ENCODE data around the gene KCP. TPM values are rescaled to one million over a fixed set of nuclear protein-coding genes. Genes with fewer than 3 reads are reported as not detected.
"Not testable (repeated sequence)": the region's sequence is repeated elsewhere in the genome, so short reads cannot be mapped to it uniquely, and the experiment has no call there.

KCP gene
- total RNA-seq, 2 donors from 2014 or later: 0.21 TPM; not detected in 1

DNA sequence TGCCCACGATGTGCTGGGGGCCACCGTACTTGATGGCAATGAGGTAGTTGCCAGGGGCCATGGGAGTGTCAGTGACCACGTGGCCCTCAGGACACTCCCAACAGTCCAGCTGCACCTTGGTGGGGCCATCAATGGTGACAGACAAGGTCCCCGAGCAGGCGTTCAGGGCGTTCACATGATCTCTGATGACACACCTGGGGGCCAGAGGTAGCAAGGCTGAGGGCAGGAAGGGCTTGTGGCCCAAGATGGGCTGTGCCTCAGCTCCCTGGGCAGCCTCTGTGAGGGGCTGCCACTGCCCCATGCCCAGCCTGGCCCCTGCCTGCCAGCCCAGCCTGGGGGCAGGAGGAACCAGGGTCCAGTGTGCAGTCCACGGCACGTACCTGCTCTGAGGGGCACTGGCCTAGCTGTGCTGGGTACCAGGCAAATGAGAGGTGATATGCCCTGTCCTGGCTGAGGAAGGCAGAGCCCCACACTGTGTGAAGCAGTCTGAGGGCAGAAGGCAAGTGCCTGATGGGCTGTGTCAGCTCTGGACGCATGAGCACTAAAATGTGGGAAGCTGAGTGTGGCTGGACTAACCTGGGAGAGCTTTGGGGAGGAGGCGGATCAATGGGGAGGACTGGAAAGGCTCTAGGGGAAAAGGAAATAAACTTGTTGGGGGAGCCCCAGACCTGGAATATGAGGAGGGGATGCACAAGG is 3.5 kb upstream of the KCP start:
- Mint-ChIP-seq H3K27me3 (ENCODE audit: low read depth) (peaks cover 64% of the 10 kb centered on the region), H3K36me3 (ENCODE audit: insufficient read depth in 2 of 2) (no peaks in the 10 kb centered on the region), H3K27ac (no peak overlapping the region), H3K9me3 (no peaks in the 10 kb centered on the region), H3K4me1 (ENCODE audit: low read depth) (peaks cover 20% of the 10 kb centered on the region), H3K4me3 (peak overlapping the region; percentile 28 to 69)
- ATAC-seq (replicated peaks in 1 of 2) (no peak), DNase-seq (no peak)

- not testable (repeated sequence) for H3K9me3 Mint-ChIP-seq
These were observed 2.4 kb upstream of the KCP start for GRCh38 chr7:128912709-128913495.

GRCh38 chr7:128912281-128912680 is 1.8 kb upstream of the KCP start:
- H3K27me3 Mint-ChIP-seq (ENCODE audit: low read depth): peaks cover 48% of the 10 kb centered on the region

More at GRCh38 chr7:128912709-128913495, 2.4 kb upstream of the KCP start:
- peaks cover 54% of the 10 kb centered on the region for H3K27me3 Mint-ChIP-seq (ENCODE audit: low read depth)
- ATAC-seq (replicated peaks in 1 of 2); H3K36me3 Mint-ChIP-seq (ENCODE audit: insufficient read depth in 2 of 2); H3K27ac Mint-ChIP-seq; H3K4me3 Mint-ChIP-seq; DNase-seq: not testable (repeated sequence)
- peaks cover 20% of the 10 kb centered on the region for H3K4me1 Mint-ChIP-seq (ENCODE audit: low read depth)

GRCh38 chr7:128911423-128912031 is 1.0 kb upstream of the KCP start:
- H3K9me3 Mint-ChIP-seq: no peaks in the 10 kb centered on the region
- H3K27me3 Mint-ChIP-seq (ENCODE audit: low read depth): peaks cover 41% of the 10 kb centered on the region
- no peak overlapping the region for H3K27ac Mint-ChIP-seq
- DNase-seq (no peak), ATAC-seq (replicated peaks in 1 of 2) (no peak)
- peaks cover 20% of the 10 kb centered on the region for H3K4me1 Mint-ChIP-seq (ENCODE audit: low read depth)
- H3K4me3 Mint-ChIP-seq: no peak overlapping the region
- no peaks in the 10 kb centered on the region for H3K36me3 Mint-ChIP-seq (ENCODE audit: insufficient read depth in 2 of 2)

More at GRCh38 chr7:128912281-128912680, 1.8 kb upstream of the KCP start:
- DNase-seq (no peak), ATAC-seq (replicated peaks in 1 of 2) (no peak)
- Mint-ChIP-seq H3K9me3 (no peaks in the 10 kb centered on the region), H3K4me1 (ENCODE audit: low read depth) (peaks cover 20% of the 10 kb centered on the region), H3K27ac (no peak overlapping the region), H3K4me3 (no peak overlapping the region), H3K36me3 (ENCODE audit: insufficient read depth in 2 of 2) (no peaks in the 10 kb centered on the region)

- H3K27ac Mint-ChIP-seq: no peak overlapping the region
- ATAC-seq (replicated peaks in 1 of 2): no peak
- no peak for DNase-seq
- no peaks in the 10 kb centered on the region for H3K36me3 Mint-ChIP-seq (ENCODE audit: insufficient read depth in 2 of 2)
- peaks cover 37% of the 10 kb centered on the region for H3K27me3 Mint-ChIP-seq (ENCODE audit: low read depth)
- H3K9me3 Mint-ChIP-seq: no peaks in the 10 kb centered on the region
- peaks cover 14% of the 10 kb centered on the region for H3K4me1 Mint-ChIP-seq (ENCODE audit: low read depth)
- no peak overlapping the region for H3K4me3 Mint-ChIP-seq
These were observed 612 bp downstream of the KCP start for GRCh38 chr7:128909625-128910568.

GRCh38 chr7:128908750-128909624 is 1.5 kb downstream of the KCP start:
- no peaks in the 10 kb centered on the region for H3K9me3 Mint-ChIP-seq
- no peak overlapping the region for H3K27ac Mint-ChIP-seq
- DNase-seq (no peak), ATAC-seq (replicated peaks in 1 of 2) (no peak)
- peaks cover 8% of the 10 kb centered on the region for H3K4me1 Mint-ChIP-seq (ENCODE audit: low read depth)
- H3K27me3 Mint-ChIP-seq (ENCODE audit: low read depth): peaks cover 31% of the 10 kb centered on the region
- no peaks in the 10 kb centered on the region for H3K36me3 Mint-ChIP-seq (ENCODE audit: insufficient read depth in 2 of 2)
- no peak overlapping the region for H3K4me3 Mint-ChIP-seq

DNA sequence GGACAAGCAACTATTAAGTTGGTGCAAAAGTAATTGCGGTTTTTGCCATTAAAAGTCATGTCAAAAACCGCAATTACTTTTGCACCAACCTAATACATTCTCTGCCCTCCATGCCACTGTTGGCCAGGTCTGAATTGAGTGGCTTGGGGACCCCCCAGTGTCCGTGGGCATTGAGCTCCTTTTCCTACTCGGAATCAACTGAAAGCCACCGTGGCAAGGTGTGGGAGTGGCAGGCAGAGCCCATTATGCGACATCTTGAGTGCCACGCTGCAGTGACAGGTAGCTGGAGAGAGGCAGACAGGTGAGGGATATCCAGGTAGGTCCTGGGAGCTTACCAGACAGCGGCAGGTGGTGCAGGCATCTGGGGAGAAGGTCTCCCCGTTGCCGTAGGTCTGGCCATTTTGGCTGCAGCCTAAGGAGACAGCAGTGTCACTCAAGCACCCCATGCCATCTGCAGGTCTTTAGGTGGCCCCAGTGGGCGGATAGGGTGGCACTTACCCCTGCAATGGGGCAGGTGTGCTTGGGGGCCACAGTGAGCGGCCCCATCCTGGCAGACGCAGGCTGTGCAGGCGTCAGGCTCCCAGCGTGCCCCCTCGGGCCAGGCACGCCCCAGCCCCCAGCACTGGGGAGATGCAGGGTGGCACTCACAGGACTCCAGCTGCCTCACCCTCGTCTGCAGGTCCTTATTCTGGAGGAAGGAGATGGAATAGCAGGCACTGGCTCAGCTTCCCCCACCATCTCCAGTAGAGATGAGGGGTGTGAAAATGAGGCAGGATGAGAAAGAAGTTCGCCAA is 3.5 kb downstream of the KCP start:
- no peak for ATAC-seq (replicated peaks in 1 of 2)
- peaks cover 27% of the 10 kb centered on the region for H3K27me3 Mint-ChIP-seq (ENCODE audit: low read depth)
- DNase-seq: no peak
- no peaks in the 10 kb centered on the region for H3K36me3 Mint-ChIP-seq (ENCODE audit: insufficient read depth in 2 of 2)
- H3K9me3 Mint-ChIP-seq: no peaks in the 10 kb centered on the region
- H3K4me3 Mint-ChIP-seq: no peak overlapping the region
- H3K4me1 Mint-ChIP-seq (ENCODE audit: low read depth): peaks cover 8% of the 10 kb centered on the region
- H3K27ac Mint-ChIP-seq: no peak overlapping the region

- Mint-ChIP-seq H3K27me3 (ENCODE audit: low read depth) (peaks cover 28% of the 10 kb centered on the region), H3K4me3 (no peak overlapping the region), H3K36me3 (ENCODE audit: insufficient read depth in 2 of 2) (no peaks in the 10 kb centered on the region), H3K27ac (no peak overlapping the region), H3K9me3 (no peaks in the 10 kb centered on the region), H3K4me1 (ENCODE audit: low read depth) (peaks cover 5% of the 10 kb centered on the region)
- ATAC-seq (replicated peaks in 1 of 2) (no peak), DNase-seq (no peak)
These were observed 4.3 kb downstream of the KCP start for GRCh38 chr7:128906001-128906765.

- no peaks in the 10 kb centered on the region for H3K36me3 Mint-ChIP-seq (ENCODE audit: insufficient read depth in 2 of 2)
- H3K27ac Mint-ChIP-seq: no peak overlapping the region
- peak in 1 of 2 donors; percentile 47 for DNase-seq
- H3K27me3 Mint-ChIP-seq (ENCODE audit: low read depth): peaks cover 17% of the 10 kb centered on the region
- no peaks in the 10 kb centered on the region for H3K9me3 Mint-ChIP-seq
- peak; percentile 72 to 75 for ATAC-seq (replicated peaks in 1 of 2)
- no peak overlapping the region for H3K4me3 Mint-ChIP-seq
- H3K4me1 Mint-ChIP-seq (ENCODE audit: low read depth): no peaks in the 10 kb centered on the region
These were observed 5.9 kb downstream of the KCP start for GRCh38 chr7:128904381-128905197.

DNA sequence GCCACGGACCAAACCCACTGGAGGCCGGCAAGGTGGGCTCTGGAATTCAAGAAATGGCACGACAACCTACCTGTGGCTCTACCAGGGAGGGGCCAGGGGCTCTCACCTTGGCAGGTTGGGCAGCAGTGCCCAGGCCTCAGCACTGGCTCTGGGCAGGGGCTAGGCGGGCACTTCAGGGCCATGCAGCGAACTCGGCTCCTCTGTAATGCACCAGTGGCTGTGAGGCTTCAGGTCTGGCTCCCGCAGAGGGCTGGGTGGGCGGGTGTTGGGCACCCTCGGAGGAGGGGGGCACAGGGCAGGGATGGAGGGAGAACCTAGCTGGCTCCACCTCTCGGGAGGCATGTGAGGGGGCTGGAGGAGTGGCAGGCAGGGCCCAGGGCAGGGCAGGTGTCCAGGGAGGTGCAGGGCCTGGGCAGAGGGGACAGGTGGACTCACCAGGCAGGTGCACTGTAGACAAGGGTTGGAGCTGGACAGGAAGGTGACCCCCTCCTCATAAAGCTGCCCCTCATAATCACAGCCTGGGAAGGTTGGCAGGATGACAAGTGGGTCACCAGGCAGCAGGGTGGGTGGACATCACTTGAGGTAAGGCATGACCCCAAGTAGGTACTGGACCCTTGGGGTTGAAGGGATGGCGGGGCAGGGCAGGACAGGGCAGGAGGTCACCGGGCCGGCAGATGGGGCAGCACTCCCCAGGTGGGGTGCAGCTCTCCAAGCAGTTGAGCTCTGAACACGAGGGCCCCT is 6.7 kb downstream of the KCP start:
- ATAC-seq (replicated peaks in 1 of 2): no peak
- DNase-seq: no peak
- Mint-ChIP-seq H3K4me1 (ENCODE audit: low read depth) (no peaks in the 10 kb centered on the region), H3K4me3 (no peak overlapping the region), H3K27me3 (ENCODE audit: low read depth) (peaks cover 12% of the 10 kb centered on the region), H3K9me3 (no peaks in the 10 kb centered on the region), H3K27ac (no peak overlapping the region), H3K36me3 (ENCODE audit: insufficient read depth in 2 of 2) (no peaks in the 10 kb centered on the region)
